Measurements from ENCODE around the gene IPO7. TPM values are rescaled to one million over a fixed set of nuclear protein-coding genes. Genes with fewer than 3 reads are reported as not detected.

IPO7 gene
- total RNA-seq, 2 donors from 2014 or later = 79.4 to 121 TPM

DNA sequence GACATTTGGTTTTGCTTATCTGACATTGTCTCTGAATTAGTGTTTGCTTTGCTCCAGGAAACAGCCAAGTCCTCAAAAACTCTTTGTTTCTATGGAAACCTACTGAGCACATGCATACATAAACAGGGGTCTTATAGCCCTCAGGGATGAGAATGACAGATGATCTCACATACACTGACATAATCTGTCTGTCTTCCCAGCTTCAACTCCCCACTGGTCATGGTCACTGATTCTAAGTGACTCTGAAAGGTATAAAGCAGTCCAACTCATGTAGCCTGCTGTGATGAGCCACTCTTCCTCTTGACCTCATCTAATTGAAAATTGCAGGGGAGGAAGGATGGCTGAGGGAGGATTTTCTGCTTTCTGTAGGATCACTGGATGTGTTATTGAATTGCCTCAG is 89.0 kb downstream of the IPO7 start:
- Histone ChIP-seq H3K27ac (no peak overlapping the region), H3K9me3 (no peaks in the 10 kb centered on the region), H3K4me3 (no peak overlapping the region), H3K27me3 (no peaks in the 10 kb centered on the region), H3K4me1 (no peaks in the 10 kb centered on the region), H3K36me3 (peaks cover 59% of the 10 kb centered on the region)
- no peak for DNase-seq (ENCODE audit: low spot score)
- TF ChIP-seq, protein P1, sequence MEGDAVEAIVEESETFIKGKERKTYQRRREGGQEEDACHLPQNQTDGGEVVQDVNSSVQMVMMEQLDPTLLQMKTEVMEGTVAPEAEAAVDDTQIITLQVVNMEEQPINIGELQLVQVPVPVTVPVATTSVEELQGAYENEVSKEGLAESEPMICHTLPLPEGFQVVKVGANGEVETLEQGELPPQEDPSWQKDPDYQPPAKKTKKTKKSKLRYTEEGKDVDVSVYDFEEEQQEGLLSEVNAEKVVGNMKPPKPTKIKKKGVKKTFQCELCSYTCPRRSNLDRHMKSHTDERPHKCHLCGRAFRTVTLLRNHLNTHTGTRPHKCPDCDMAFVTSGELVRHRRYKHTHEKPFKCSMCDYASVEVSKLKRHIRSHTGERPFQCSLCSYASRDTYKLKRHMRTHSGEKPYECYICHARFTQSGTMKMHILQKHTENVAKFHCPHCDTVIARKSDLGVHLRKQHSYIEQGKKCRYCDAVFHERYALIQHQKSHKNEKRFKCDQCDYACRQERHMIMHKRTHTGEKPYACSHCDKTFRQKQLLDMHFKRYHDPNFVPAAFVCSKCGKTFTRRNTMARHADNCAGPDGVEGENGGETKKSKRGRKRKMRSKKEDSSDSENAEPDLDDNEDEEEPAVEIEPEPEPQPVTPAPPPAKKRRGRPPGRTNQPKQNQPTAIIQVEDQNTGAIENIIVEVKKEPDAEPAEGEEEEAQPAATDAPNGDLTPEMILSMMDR (IDR thresholded peaks at IDR 0.05) = no peak

DNA sequence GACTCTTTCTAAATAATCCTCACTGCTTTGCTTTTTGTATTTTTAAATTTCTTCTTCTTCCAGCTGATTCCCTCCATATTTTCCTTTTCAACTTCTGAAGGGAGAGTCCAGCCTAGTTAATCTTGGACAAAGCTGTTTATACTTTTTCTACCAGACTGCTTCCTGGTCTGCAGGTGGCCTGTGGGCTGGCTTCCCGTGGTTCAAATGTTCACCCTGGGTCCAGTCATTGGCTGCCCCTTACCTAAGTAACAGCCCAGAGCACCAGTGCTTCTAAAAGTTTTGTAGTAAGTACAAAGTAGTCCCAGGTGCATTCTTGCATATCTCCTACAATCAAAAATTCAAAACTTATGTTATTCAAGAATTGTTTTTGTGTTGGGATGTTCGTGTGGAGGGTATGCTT is 95.4 kb downstream of the IPO7 start:
- H3K9me3 ChIP-seq = no peaks in the 10 kb centered on the region
- H3K36me3 ChIP-seq = peaks cover 78% of the 10 kb centered on the region
- H3K27me3 ChIP-seq = no peaks in the 10 kb centered on the region
- H3K27ac ChIP-seq = no peak overlapping the region
- TF ChIP-seq, protein P1 (IDR thresholded peaks at IDR 0.05) = no peak
- no peak for DNase-seq (ENCODE audit: low spot score)
- no peaks in the 10 kb centered on the region for H3K4me1 ChIP-seq
- H3K4me3 ChIP-seq = no peak overlapping the region

GRCh38 chr11:9489080-9489765 is 104.8 kb downstream of the IPO7 start:
- Histone ChIP-seq H3K27ac (no peak overlapping the region), H3K9me3 (no peaks in the 10 kb centered on the region), H3K36me3 (peaks cover 49% of the 10 kb centered on the region), H3K4me1 (no peaks in the 10 kb centered on the region), H3K27me3 (no peaks in the 10 kb centered on the region), H3K4me3 (no peak overlapping the region)
- no peak for DNase-seq (ENCODE audit: low spot score)
- TF ChIP-seq, protein P1 (IDR thresholded peaks at IDR 0.05) = no peak

GRCh38 chr11:9490376-9490775 is 105.9 kb downstream of the IPO7 start:
- H3K36me3 ChIP-seq = peaks cover 53% of the 10 kb centered on the region
- H3K27ac ChIP-seq = no peak overlapping the region
- no peaks in the 10 kb centered on the region for H3K27me3 ChIP-seq
- H3K9me3 ChIP-seq = no peaks in the 10 kb centered on the region
- TF ChIP-seq, protein P1 (IDR thresholded peaks at IDR 0.05) = no peak
- H3K4me3 ChIP-seq = no peak overlapping the region
- DNase-seq (ENCODE audit: low spot score) = no peak
- H3K4me1 ChIP-seq = no peaks in the 10 kb centered on the region

- Histone ChIP-seq H3K4me1 (no peaks in the 10 kb centered on the region), H3K9me3 (no peaks in the 10 kb centered on the region), H3K36me3 (peaks cover 60% of the 10 kb centered on the region), H3K27ac (no peak overlapping the region), H3K27me3 (no peaks in the 10 kb centered on the region), H3K4me3 (no peak overlapping the region)
- TF ChIP-seq, protein P1 (IDR thresholded peaks at IDR 0.05) = no peak
- DNase-seq (ENCODE audit: low spot score) = no peak
These were observed 109.0 kb downstream of the IPO7 start for GRCh38 chr11:9493492-9493891.

DNA sequence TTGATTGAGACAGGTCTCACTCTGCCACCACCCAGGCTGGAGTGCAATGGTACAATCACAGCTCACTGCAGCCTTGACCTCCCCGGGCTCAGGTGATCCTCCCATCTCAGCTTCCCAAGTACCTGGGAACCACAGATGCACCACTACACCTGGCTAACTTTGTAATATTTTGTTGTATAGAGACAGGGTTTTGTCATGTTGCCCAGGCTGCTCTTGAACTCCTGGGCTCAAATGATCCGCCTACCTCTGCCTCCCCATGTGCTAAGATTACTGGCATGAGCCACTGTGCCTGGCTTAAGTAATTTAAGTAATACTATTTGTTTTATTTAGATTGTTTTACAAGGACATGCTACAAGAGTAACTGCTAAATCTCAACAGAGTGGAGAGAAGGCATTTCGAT is 109.9 kb downstream of the IPO7 start:
- H3K9me3 ChIP-seq = no peaks in the 10 kb centered on the region
- H3K36me3 ChIP-seq = peaks cover 68% of the 10 kb centered on the region
- H3K4me3 ChIP-seq = no peak overlapping the region
- H3K27me3 ChIP-seq = no peaks in the 10 kb centered on the region
- H3K4me1 ChIP-seq = no peaks in the 10 kb centered on the region
- TF ChIP-seq, protein P1 (IDR thresholded peaks at IDR 0.05) = no peak
- DNase-seq (ENCODE audit: low spot score) = no peak
- no peak overlapping the region for H3K27ac ChIP-seq

All from right atrium auricular region (tissue), 2 donors.